Measurements from ENCODE around the gene ARL4A.

Gene ARL4A

GRCh38 chr7:12726908-12727307, 39.5 kb downstream of the ARL4A start:
- Mint-ChIP-seq H3K9me3 (no peaks in the 10 kb centered on the region), H3K4me1 (peaks cover 11% of the 10 kb centered on the region), H3K36me3 (ENCODE audit: low read depth) (no peaks in the 10 kb centered on the region), H3K4me3 (no peak overlapping the region), H3K27me3 (ENCODE audit: low read depth, poor library complexity) (peaks cover 3% of the 10 kb centered on the region), H3K27ac (no peak overlapping the region)
- no peak for DNase-seq
- TF ChIP-seq, protein P1, sequence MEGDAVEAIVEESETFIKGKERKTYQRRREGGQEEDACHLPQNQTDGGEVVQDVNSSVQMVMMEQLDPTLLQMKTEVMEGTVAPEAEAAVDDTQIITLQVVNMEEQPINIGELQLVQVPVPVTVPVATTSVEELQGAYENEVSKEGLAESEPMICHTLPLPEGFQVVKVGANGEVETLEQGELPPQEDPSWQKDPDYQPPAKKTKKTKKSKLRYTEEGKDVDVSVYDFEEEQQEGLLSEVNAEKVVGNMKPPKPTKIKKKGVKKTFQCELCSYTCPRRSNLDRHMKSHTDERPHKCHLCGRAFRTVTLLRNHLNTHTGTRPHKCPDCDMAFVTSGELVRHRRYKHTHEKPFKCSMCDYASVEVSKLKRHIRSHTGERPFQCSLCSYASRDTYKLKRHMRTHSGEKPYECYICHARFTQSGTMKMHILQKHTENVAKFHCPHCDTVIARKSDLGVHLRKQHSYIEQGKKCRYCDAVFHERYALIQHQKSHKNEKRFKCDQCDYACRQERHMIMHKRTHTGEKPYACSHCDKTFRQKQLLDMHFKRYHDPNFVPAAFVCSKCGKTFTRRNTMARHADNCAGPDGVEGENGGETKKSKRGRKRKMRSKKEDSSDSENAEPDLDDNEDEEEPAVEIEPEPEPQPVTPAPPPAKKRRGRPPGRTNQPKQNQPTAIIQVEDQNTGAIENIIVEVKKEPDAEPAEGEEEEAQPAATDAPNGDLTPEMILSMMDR (IDR thresholded peaks at IDR 0.05), result no peak

GRCh38 chr7:12727455-12728191, 40.2 kb downstream of the ARL4A start:
- peak overlapping the region; percentile 10 for H3K27ac Mint-ChIP-seq
- H3K4me3 Mint-ChIP-seq, result no peak overlapping the region
- peaks cover 3% of the 10 kb centered on the region for H3K27me3 Mint-ChIP-seq (ENCODE audit: low read depth, poor library complexity)
- TF ChIP-seq, protein P1 (IDR thresholded peaks at IDR 0.05), result no peak
- peaks cover 11% of the 10 kb centered on the region for H3K4me1 Mint-ChIP-seq
- no peak for DNase-seq
- H3K36me3 Mint-ChIP-seq (ENCODE audit: low read depth), result no peaks in the 10 kb centered on the region
- H3K9me3 Mint-ChIP-seq, result no peaks in the 10 kb centered on the region

DNA sequence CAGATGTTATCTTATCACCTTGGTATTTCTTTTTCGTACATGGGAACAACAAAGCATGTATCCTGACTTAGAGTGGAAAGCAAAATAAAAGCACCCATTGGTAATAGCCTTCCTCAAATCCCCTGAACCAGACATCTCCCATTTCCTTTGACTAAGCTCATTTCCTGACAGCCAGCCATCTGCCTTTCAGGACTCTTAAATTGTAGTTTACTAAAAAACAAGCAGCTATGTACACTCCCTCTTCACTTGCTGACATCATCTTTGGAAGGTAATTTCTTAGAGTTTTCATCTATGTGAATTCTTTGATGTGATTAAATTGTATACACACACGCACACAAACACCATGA, 40.7 kb downstream of the ARL4A start:
- Mint-ChIP-seq H3K27ac (no peak overlapping the region), H3K27me3 (ENCODE audit: low read depth, poor library complexity) (peaks cover 3% of the 10 kb centered on the region), H3K4me1 (peaks cover 11% of the 10 kb centered on the region), H3K9me3 (no peaks in the 10 kb centered on the region), H3K4me3 (no peak overlapping the region), H3K36me3 (ENCODE audit: low read depth) (no peaks in the 10 kb centered on the region)
- DNase-seq, result no peak
- TF ChIP-seq, protein P1 (IDR thresholded peaks at IDR 0.05), result no peak

DNA sequence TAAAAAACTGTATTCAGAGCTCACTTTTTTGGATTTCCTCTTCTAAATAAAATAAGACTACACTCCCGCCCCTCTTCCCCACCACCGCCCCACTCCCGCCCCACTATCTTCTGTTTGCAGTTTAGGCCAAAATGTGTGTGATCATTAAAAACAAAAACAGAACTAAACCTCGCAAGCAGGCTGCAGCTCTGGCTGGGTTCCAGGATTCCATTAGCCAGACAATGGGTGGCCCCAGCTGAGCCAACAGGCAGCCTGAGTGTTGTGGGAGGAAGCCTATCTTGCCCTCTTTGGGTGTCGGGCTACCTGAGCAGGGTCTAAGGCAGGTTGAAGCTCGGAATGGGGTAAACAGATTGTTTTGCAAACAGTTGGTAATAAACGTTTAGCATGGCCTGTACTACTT, 41.7 kb downstream of the ARL4A start:
- Mint-ChIP-seq H3K27ac (no peak overlapping the region), H3K27me3 (ENCODE audit: low read depth, poor library complexity) (peaks cover 3% of the 10 kb centered on the region), H3K36me3 (ENCODE audit: low read depth) (no peaks in the 10 kb centered on the region), H3K9me3 (no peaks in the 10 kb centered on the region), H3K4me1 (peaks cover 11% of the 10 kb centered on the region), H3K4me3 (no peak overlapping the region)
- TF ChIP-seq, protein P1 (IDR thresholded peaks at IDR 0.05), result no peak
- DNase-seq, result no peak

DNA sequence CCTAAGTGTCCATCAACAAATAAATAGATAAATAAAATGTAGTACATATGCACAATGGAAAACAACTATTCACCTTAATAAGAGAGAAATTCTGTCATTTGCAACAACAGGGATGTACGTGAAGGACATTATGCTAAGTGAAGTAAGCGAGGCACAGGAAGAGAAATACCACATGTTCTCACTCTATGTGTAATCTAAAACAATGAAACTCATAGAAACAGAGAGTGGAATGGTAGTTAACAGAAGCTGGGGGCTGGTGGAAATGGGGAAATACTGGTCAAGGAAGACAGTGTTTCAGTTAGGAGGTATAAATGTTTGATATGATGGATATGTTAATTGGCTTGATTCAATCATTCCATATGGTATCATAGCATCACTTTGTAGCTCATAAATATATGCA, 43.1 kb downstream of the ARL4A start:
- Mint-ChIP-seq H3K9me3 (no peaks in the 10 kb centered on the region), H3K27ac (no peak overlapping the region), H3K27me3 (ENCODE audit: low read depth, poor library complexity) (peaks cover 3% of the 10 kb centered on the region), H3K36me3 (ENCODE audit: low read depth) (no peaks in the 10 kb centered on the region), H3K4me3 (no peak overlapping the region), H3K4me1 (peaks cover 11% of the 10 kb centered on the region)
- DNase-seq, result no peak
- TF ChIP-seq, protein P1 (IDR thresholded peaks at IDR 0.05), result no peak

GRCh38 chr7:12731214-12731656, 43.8 kb downstream of the ARL4A start:
- Mint-ChIP-seq H3K36me3 (ENCODE audit: low read depth) (no peaks in the 10 kb centered on the region), H3K9me3 (no peaks in the 10 kb centered on the region), H3K27me3 (ENCODE audit: low read depth, poor library complexity) (peaks cover 3% of the 10 kb centered on the region), H3K4me1 (peaks cover 11% of the 10 kb centered on the region), H3K27ac (no peak overlapping the region), H3K4me3 (no peak overlapping the region)
- no peak for DNase-seq
- TF ChIP-seq, protein P1 (IDR thresholded peaks at IDR 0.05), result no peak
